ENCODE results near the gene EPS8L3. TPM values are rescaled to one million over a fixed set of nuclear protein-coding genes. Genes with fewer than 3 reads are reported as not detected.

EPS8L3 gene
- total and polyA plus RNA-seq, 2 of the 8 experiments (the other 6 are each of a cell fraction or from before 2014, with no cell fraction given): not detected

DNA sequence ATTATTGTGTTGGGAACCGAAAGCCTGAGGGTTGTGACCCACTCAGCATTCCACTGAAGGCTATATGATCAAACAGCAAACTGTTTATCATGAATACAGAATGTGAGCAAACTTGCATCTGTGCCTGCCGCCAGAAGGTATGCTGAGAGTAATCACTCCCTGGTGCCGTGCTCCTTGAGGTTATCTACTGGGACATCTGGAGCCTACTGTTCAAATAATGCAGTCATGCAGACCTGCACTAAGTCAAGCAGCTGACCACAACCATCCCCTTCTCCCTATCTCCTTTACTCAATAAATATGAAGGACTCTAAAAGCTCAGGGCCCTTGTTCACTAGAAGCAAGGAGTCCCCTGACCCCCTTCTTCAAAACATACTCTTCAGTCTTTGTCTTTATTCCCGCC is 38.2 kb downstream of the EPS8L3 start (continued):
- TF ChIP-seq, protein P1, sequence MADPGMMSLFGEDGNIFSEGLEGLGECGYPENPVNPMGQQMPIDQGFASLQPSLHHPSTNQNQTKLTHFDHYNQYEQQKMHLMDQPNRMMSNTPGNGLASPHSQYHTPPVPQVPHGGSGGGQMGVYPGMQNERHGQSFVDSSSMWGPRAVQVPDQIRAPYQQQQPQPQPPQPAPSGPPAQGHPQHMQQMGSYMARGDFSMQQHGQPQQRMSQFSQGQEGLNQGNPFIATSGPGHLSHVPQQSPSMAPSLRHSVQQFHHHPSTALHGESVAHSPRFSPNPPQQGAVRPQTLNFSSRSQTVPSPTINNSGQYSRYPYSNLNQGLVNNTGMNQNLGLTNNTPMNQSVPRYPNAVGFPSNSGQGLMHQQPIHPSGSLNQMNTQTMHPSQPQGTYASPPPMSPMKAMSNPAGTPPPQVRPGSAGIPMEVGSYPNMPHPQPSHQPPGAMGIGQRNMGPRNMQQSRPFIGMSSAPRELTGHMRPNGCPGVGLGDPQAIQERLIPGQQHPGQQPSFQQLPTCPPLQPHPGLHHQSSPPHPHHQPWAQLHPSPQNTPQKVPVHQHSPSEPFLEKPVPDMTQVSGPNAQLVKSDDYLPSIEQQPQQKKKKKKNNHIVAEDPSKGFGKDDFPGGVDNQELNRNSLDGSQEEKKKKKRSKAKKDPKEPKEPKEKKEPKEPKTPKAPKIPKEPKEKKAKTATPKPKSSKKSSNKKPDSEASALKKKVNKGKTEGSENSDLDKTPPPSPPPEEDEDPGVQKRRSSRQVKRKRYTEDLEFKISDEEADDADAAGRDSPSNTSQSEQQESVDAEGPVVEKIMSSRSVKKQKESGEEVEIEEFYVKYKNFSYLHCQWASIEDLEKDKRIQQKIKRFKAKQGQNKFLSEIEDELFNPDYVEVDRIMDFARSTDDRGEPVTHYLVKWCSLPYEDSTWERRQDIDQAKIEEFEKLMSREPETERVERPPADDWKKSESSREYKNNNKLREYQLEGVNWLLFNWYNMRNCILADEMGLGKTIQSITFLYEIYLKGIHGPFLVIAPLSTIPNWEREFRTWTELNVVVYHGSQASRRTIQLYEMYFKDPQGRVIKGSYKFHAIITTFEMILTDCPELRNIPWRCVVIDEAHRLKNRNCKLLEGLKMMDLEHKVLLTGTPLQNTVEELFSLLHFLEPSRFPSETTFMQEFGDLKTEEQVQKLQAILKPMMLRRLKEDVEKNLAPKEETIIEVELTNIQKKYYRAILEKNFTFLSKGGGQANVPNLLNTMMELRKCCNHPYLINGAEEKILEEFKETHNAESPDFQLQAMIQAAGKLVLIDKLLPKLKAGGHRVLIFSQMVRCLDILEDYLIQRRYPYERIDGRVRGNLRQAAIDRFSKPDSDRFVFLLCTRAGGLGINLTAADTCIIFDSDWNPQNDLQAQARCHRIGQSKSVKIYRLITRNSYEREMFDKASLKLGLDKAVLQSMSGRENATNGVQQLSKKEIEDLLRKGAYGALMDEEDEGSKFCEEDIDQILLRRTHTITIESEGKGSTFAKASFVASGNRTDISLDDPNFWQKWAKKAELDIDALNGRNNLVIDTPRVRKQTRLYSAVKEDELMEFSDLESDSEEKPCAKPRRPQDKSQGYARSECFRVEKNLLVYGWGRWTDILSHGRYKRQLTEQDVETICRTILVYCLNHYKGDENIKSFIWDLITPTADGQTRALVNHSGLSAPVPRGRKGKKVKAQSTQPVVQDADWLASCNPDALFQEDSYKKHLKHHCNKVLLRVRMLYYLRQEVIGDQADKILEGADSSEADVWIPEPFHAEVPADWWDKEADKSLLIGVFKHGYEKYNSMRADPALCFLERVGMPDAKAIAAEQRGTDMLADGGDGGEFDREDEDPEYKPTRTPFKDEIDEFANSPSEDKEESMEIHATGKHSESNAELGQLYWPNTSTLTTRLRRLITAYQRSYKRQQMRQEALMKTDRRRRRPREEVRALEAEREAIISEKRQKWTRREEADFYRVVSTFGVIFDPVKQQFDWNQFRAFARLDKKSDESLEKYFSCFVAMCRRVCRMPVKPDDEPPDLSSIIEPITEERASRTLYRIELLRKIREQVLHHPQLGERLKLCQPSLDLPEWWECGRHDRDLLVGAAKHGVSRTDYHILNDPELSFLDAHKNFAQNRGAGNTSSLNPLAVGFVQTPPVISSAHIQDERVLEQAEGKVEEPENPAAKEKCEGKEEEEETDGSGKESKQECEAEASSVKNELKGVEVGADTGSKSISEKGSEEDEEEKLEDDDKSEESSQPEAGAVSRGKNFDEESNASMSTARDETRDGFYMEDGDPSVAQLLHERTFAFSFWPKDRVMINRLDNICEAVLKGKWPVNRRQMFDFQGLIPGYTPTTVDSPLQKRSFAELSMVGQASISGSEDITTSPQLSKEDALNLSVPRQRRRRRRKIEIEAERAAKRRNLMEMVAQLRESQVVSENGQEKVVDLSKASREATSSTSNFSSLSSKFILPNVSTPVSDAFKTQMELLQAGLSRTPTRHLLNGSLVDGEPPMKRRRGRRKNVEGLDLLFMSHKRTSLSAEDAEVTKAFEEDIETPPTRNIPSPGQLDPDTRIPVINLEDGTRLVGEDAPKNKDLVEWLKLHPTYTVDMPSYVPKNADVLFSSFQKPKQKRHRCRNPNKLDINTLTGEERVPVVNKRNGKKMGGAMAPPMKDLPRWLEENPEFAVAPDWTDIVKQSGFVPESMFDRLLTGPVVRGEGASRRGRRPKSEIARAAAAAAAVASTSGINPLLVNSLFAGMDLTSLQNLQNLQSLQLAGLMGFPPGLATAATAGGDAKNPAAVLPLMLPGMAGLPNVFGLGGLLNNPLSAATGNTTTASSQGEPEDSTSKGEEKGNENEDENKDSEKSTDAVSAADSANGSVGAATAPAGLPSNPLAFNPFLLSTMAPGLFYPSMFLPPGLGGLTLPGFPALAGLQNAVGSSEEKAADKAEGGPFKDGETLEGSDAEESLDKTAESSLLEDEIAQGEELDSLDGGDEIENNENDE (IDR thresholded peaks at IDR 0.05; ENCODE audit: insufficient replicate concordance, low read length): no peak
- TF ChIP-seq SAP30 (IDR thresholded peaks at IDR 0.05; ENCODE audit: insufficient read depth, insufficient replicate concordance, low read length): no peak

All from H1 (cell line).